Progenitor cell of endocrine pancreas (in vitro differentiated cells): ENCODE measurements around the gene ANO6. TPM values are rescaled to one million over a fixed set of nuclear protein-coding genes. Genes with fewer than 3 reads are reported as not detected.
"Not testable (repeated sequence)": the region's sequence is repeated elsewhere in the genome, so short reads cannot be mapped to it uniquely, and the experiment has no call there.

Experiments
- DNase-seq: peaks from one replicate; pipeline ENCODE4 v3.0.0; 2021; ENCODE audit warnings: low spot score; ENCODE audit not compliant: unreplicated experiment
- H3K27ac Mint-ChIP-seq: 2 replicates; pipeline ENCODE4 v1.8.0; 2021; ENCODE audit warnings: mild to moderate bottlenecking, moderate library complexity, mixed read lengths
- H3K27me3 Mint-ChIP-seq: 2 replicates; pipeline ENCODE4 v1.8.0; 2021; ENCODE audit warnings: mixed read lengths
- H3K36me3 Mint-ChIP-seq: 2 replicates; pipeline ENCODE4 v1.8.0; 2022; ENCODE audit warnings: mixed read lengths; ENCODE audit not compliant: insufficient read depth
- H3K4me1 Mint-ChIP-seq: 2 replicates; pipeline ENCODE4 v1.8.0; 2021; ENCODE audit warnings: low read depth, mixed read lengths
- H3K4me3 Mint-ChIP-seq: 2 replicates; pipeline ENCODE4 v1.8.0; 2021; ENCODE audit warnings: low read depth, mild to moderate bottlenecking, moderate library complexity, mixed read lengths
- H3K9me3 Mint-ChIP-seq: 2 replicates; pipeline ENCODE4 v1.8.0; 2021; ENCODE audit warnings: low read depth, mixed read lengths
- CTCF ChIP-seq: fragments of 200-600 bp; sonication (generic); IDR thresholded peaks from one replicate; pipeline ENCODE4 v1.5.0; 2021; ENCODE audit warnings: antibody characterized with exemption, mild to moderate bottlenecking; ENCODE audit not compliant: unreplicated experiment
- total RNA-seq: library from RNA; stranded (reverse); gene quantifications from 2 replicates; pipeline ENCODE4 v1.2.1, GENCODE V29; 2021

Gene ANO6
- total RNA-seq, 1 donor from 2014 or later: 39.2 TPM

- TF ChIP-seq CTCF: no peak
- no peak overlapping the region for H3K27ac Mint-ChIP-seq
- no peak for DNase-seq
- H3K36me3 Mint-ChIP-seq: peaks cover 9% of the 10 kb centered on the region
- no peak overlapping the region for H3K4me3 Mint-ChIP-seq
- H3K9me3 Mint-ChIP-seq: peaks cover 3% of the 10 kb centered on the region
- no peaks in the 10 kb centered on the region for H3K27me3 Mint-ChIP-seq
- peaks cover 32% of the 10 kb centered on the region for H3K4me1 Mint-ChIP-seq
These were observed 16.4 kb downstream of the ANO6 start for GRCh38 chr12:45232146-45232755.

GRCh38 chr12:45232756-45233372, 17.0 kb downstream of the ANO6 start:
- Mint-ChIP-seq H3K36me3 (peaks cover 7% of the 10 kb centered on the region), H3K27ac (peak overlapping the region; percentile 78), H3K4me3 (no peak overlapping the region), H3K27me3 (no peaks in the 10 kb centered on the region), H3K9me3 (peaks cover 3% of the 10 kb centered on the region), H3K4me1 (peaks cover 32% of the 10 kb centered on the region)
- DNase-seq: no peak
- TF ChIP-seq CTCF: no peak

- no peak for DNase-seq
- Mint-ChIP-seq H3K36me3 (peaks cover 7% of the 10 kb centered on the region), H3K4me3 (no peak overlapping the region)
These were observed 18.4 kb downstream of the ANO6 start for GRCh38 chr12:45234139-45234865.

GRCh38 chr12:45235087-45236025, 19.5 kb downstream of the ANO6 start:
- peak overlapping the region; percentile 87 for H3K27ac Mint-ChIP-seq
- no peak overlapping the region for H3K4me3 Mint-ChIP-seq
- H3K9me3 Mint-ChIP-seq: peaks cover 3% of the 10 kb centered on the region
- no peak for DNase-seq
- H3K27me3 Mint-ChIP-seq: no peaks in the 10 kb centered on the region
- H3K4me1 Mint-ChIP-seq: peaks cover 41% of the 10 kb centered on the region
- no peak for TF ChIP-seq CTCF
- peaks cover 4% of the 10 kb centered on the region for H3K36me3 Mint-ChIP-seq

More at GRCh38 chr12:45234139-45234865, 18.4 kb downstream of the ANO6 start:
- Mint-ChIP-seq H3K4me1 (peaks cover 34% of the 10 kb centered on the region), H3K9me3 (peaks cover 3% of the 10 kb centered on the region), H3K27me3 (no peaks in the 10 kb centered on the region), H3K27ac (peak overlapping the region; percentile 87)
- no peak for TF ChIP-seq CTCF

GRCh38 chr12:45236383-45236782, 20.5 kb downstream of the ANO6 start:
- not testable (repeated sequence) for H3K27ac Mint-ChIP-seq, H3K27me3 Mint-ChIP-seq, H3K9me3 Mint-ChIP-seq, H3K4me3 Mint-ChIP-seq, H3K36me3 Mint-ChIP-seq, DNase-seq
- H3K4me1 Mint-ChIP-seq: peaks cover 41% of the 10 kb centered on the region
